K562 (cell line): ENCODE data around the gene MSRB2. TPM values are rescaled to one million over a fixed set of nuclear protein-coding genes. Genes with fewer than 3 reads are reported as not detected.

Source experiments
- ATAC-seq: fragments of 200-7000 bp; cut with Tn5 transposase; 3 replicates; pipeline ENCODE4 v1.9.1; 2020; ENCODE audit warnings: moderate library complexity
- BruUV-seq: library from RNA; stranded (reverse); fragments of 400-500 nt; replicated peaks from 2 replicates; lab custom pipeline; 2021; lab: Mats Ljungman, UMichigan
- CTCF ChIA-PET: fragments of 300-600 bp; formaldehyde crosslinking; extraction: SDS; loops from one replicate; lab custom pipeline; 2021; ENCODE audit warnings: low intra/inter-chr PET ratio; lab: Yijun Ruan, JAX
- POLR2A ChIA-PET: fragments of 300-600, 350-650 bp; sonication (Branson Sonifier 250); formaldehyde crosslinking; extraction: SDS; loops from one replicate; lab custom pipeline; 2021; ENCODE audit warnings: antibody characterized with exemption, inconsistent platforms; lab: Yijun Ruan, JAX
- DNase-seq, 4 experiments: peaks; one replicate each; pipeline versions ENCODE4 v3.0.0 to v3.0.0-alpha.2; 2011 to 2018; ENCODE audit warnings: low spot score in 3 of 4, mixed read lengths in 3 of 4; ENCODE audit errors: extremely low read depth in 1 of 4
- FAIRE-seq: peaks from 2 replicates; lab custom pipeline; 2011; peaks lifted over from hg19 to GRCh38; lab: Jason Lieb, UNC
- H2AFZ ChIP-seq: 2 replicates; pipeline ENCODE4 v1.6.0; 2011; ENCODE audit warnings: low read depth, low read length, control low read depth, inconsistent platforms
- H3K27ac ChIP-seq: fragments of 200-600 bp; 3 replicates; pipeline ENCODE4 v1.8.0; 2011; ENCODE audit warnings: low read depth, mild to moderate bottlenecking, control low read depth, inconsistent platforms, low read length, moderate library complexity, mixed read lengths; ENCODE audit errors: extremely low read depth
- H3K27me3 ChIP-seq, 2 experiments: fragments of 300-600 bp in 1 of 2; 2 replicates in 1 of 2; 3 replicates in 1 of 2; pipeline versions ENCODE4 v1.6.0 to v1.8.0; 2011; ENCODE audit warnings: inconsistent platforms in 2 of 2, low read length in 2 of 2, mild to moderate bottlenecking in 1 of 2, mixed read lengths in 1 of 2, moderate library complexity in 1 of 2; ENCODE audit not compliant: control insufficient read depth in 2 of 2, insufficient read depth in 2 of 2
- H3K36me3 ChIP-seq: fragments of 300-600 bp; 3 replicates; pipeline ENCODE4 v1.8.0; 2011; ENCODE audit warnings: mild to moderate bottlenecking, low read length, inconsistent platforms; ENCODE audit not compliant: control insufficient read depth, insufficient read depth
- H3K4me1 ChIP-seq, 2 experiments: fragments of 200-600 bp in 1 of 2; replicated peaks in 1 of 2; 2 replicates in 1 of 2; 3 replicates in 1 of 2; pipeline versions ENCODE4 v1.5.1 to v1.8.0; 2011; ENCODE audit warnings: inconsistent platforms in 2 of 2, low read length in 2 of 2, mild to moderate bottlenecking in 1 of 2, mixed read lengths in 1 of 2, moderate library complexity in 1 of 2; ENCODE audit not compliant: control insufficient read depth in 2 of 2, insufficient read depth in 2 of 2
- H3K4me2 ChIP-seq: 2 replicates; pipeline ENCODE4 v1.6.1; 2011; ENCODE audit warnings: low read length, control low read depth, inconsistent platforms, mixed read lengths; ENCODE audit not compliant: insufficient read depth
- H3K4me3 ChIP-seq: fragments of 200-600 bp; sonication (generic), shearing (Covaris generic); 2 replicates; pipeline ENCODE4 v1.5.1; 2016; ENCODE audit warnings: control low read depth, inconsistent platforms
- H3K79me2 ChIP-seq: fragments of 200-600 bp; 3 replicates; pipeline ENCODE4 v1.8.0; 2011; ENCODE audit warnings: low read length, inconsistent platforms; ENCODE audit not compliant: control insufficient read depth, insufficient read depth
- H3K9ac ChIP-seq, 2 experiments: 2 replicates each; pipeline versions ENCODE4 v1.6.0 to v1.6.1; 2011; ENCODE audit warnings: low read depth in 2 of 2, low read length in 2 of 2, control low read depth in 1 of 2, inconsistent platforms in 1 of 2, mild to moderate bottlenecking in 1 of 2, mixed read lengths in 1 of 2; ENCODE audit not compliant: insufficient read depth in 1 of 2
- H3K9me1 ChIP-seq: one replicate; pipeline ENCODE4 v1.6.0; 2011; ENCODE audit warnings: inconsistent platforms, mild to moderate bottlenecking, low read length, moderate library complexity; ENCODE audit not compliant: control insufficient read depth, insufficient read depth
- H3K9me3 ChIP-seq: replicated peaks from 2 replicates; pipeline ENCODE4 v1.5.1; 2011; ENCODE audit warnings: low read depth, low read length, inconsistent platforms; ENCODE audit not compliant: control insufficient read depth, insufficient read depth
- H4K20me1 ChIP-seq: replicated peaks from 2 replicates; pipeline ENCODE4 v1.6.1; 2011; ENCODE audit warnings: low read length, inconsistent platforms, mixed read lengths; ENCODE audit not compliant: control insufficient read depth, insufficient read depth
- FOSL1 ChIP-seq: fragments of 200-800 bp; sonication (Bioruptor generic); conservative IDR thresholded peaks from 2 replicates; pipeline ENCODE4 v1.6.1; 2016; ENCODE audit warnings: missing genetic modification characterization, missing compliant biosample characterization
- HLTF ChIP-seq: fragments of 450-650 bp; IDR thresholded peaks from 2 replicates; pipeline ENCODE4 v1.6.1; 2016
- MYBL2 ChIP-seq, 2 experiments: fragments of 450-650 bp in 1 of 2; sonication (generic) in 1 of 2; formaldehyde crosslinking in 1 of 2; IDR thresholded peaks; 2 replicates each; pipeline versions ENCODE4 v1.6.1 to v1.8.1; 2017 to 2022; ENCODE audit warnings: borderline replicate concordance in 1 of 2, inconsistent platforms in 1 of 2, low read depth in 1 of 2, mild to moderate bottlenecking in 1 of 2, missing genetic modification reagents in 1 of 2, moderate library complexity in 1 of 2
- ZBTB34 ChIP-seq: fragments of 250-450 bp; sonication (Bioruptor Pico); IDR thresholded peaks from 2 replicates; pipeline ENCODE4 v1.8.0; 2021; ENCODE audit warnings: mild to moderate bottlenecking, moderate library complexity
- ZNF224 ChIP-seq: sonication (generic); formaldehyde crosslinking; IDR thresholded peaks from 2 replicates; pipeline ENCODE4 v1.8.0; 2022; ENCODE audit warnings: mild to moderate bottlenecking, missing genetic modification reagents
- ZNF354B ChIP-seq: fragments of 250-450 bp; sonication (Bioruptor Pico); IDR thresholded peaks from 2 replicates; pipeline ENCODE4 v1.4.0; 2020
- ZSCAN29 ChIP-seq: fragments of 450-650 bp; IDR thresholded peaks from 2 replicates; pipeline ENCODE4 v1.6.1; 2017
- WGBS: fragments of 100-300 bp; shearing (Covaris generic); methylation state at CpG from one replicate; pipeline ENCODE4 v1.1.6; 2016; ENCODE audit warnings: low coverage, mixed read lengths; ENCODE audit not compliant: insufficient coverage; ENCODE audit errors: missing lambda C conversion rate; 5-methylcytosine and 5-hydroxymethylcytosine counted together
- in situ Hi-C: fragments of 300-500 bp; cut with MboI; formaldehyde crosslinking; loops from 4 replicates; pipeline ENCODE4 v1.15.0; 2018; ENCODE audit warnings: inconsistent platforms, mixed read lengths
- intact Hi-C: fragments of 100-400 bp; cut with micrococcal nuclease; formaldehyde crosslinking; loops from 2 replicates; pipeline ENCODE4 v1.14.2; 2022
- polyA plus RNA-seq, 8 experiments: library from polyadenylated mRNA; depleted of rRNA in 4 of 8; stranded (reverse) in 5 of 8; unstranded in 3 of 8; fragments of >200 nt; fragmentation: Nextera tagmentation in 2 of 8; fragmentation: Illumina TruSeq in 1 of 8; extraction: Ambion mirVana in 2 of 8; extraction: Trizol in 1 of 8; gene quantifications; 2 replicates each; pipeline versions ENCODE4 v1.2.1 to v1.2.3, GENCODE V29; 2011 to 2014; ENCODE audit warnings: inconsistent platforms in 1 of 8, missing spikeins in 1 of 8
- total RNA-seq, 7 experiments: library from RNA; depleted of rRNA in 6 of 7; stranded (reverse); fragments of >200 nt in 6 of 7; fragmentation: Illumina TruSeq in 2 of 7; extraction: Trizol in 2 of 7; gene quantifications; 2 replicates each; pipeline versions ENCODE4 v1.2.1 to v1.2.3, GENCODE V29; 2011 to 2021; ENCODE audit warnings: low replicate concordance in 1 of 7

The MSRB2 gene
- total and polyA plus RNA-seq, 9 of the 15 experiments (the other 6 are each of a cell fraction or from before 2014, with no cell fraction given), result 1.5 to 22.3 (median 5.9) TPM

DNA sequence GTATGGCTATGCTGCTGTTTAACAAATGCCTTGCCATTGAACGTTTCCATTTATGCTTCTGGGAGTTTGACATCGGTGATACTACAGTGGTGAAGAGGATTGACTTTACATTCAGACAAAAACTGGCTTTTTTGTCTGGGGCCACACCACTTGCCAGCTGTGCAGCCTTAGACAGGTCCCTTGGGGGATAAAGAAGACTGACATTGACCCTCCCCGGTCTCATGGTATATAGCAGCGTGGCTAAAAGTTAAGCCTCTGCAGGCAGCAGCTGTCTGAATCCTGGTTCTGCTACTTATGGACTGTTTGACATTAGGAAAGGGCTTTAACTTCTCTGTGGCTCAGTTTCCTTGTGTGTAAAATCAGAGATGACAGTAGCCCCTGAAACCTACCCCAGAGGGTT lies 54.7 kb downstream of the MSRB2 start:
- no peak overlapping the region for H3K4me3 ChIP-seq
- no peak for DNase-seq
- no peaks in the 10 kb centered on the region for H3K36me3 ChIP-seq
- no peak overlapping the region for H3K27ac ChIP-seq
- no TSS peak for BruUV-seq
- no peak for FAIRE-seq
- H3K9ac ChIP-seq, result no peak overlapping the region
- TF ChIP-seq ZNF224 (CRISPR knock-in tag) (no peak), MYBL2 (IDR thresholded peaks at IDR 0.05; ENCODE audit: low read depth) (no peak), MYBL2 (CRISPR knock-in tag; IDR thresholded peaks at IDR 0.05; ENCODE audit: borderline replicate concordance) (no peak), FOSL1 (tag) (no peak), ZBTB34 (CRISPR knock-in tag) (no peak), ZSCAN29 (no peak), ZNF354B (no peak), HLTF (no peak)
- ChIA-PET CTCF (no interaction called here), POLR2A (no interaction called here)
- H3K4me1 ChIP-seq, result peaks cover 0 to 4% of the 10 kb centered on the region in 2 experiments; a peak in 2 of 5 replicates
- 2% methylated on average over 4 of the region's 4 CpGs for WGBS
- H3K9me3 ChIP-seq, result no peaks in the 10 kb centered on the region
- intact Hi-C loops, result loop anchor here (10.0 kb wide), 2 partner anchors 385 to 1215 kb away; no protein-coding TSS in a partner anchor
- H3K79me2 ChIP-seq, result no peaks in the 10 kb centered on the region
- peaks cover 12 to 33% of the 10 kb centered on the region in 2 experiments; a peak in 4 of 5 replicates for H3K27me3 ChIP-seq
- no peak overlapping the region for H3K4me2 ChIP-seq
- H4K20me1 ChIP-seq, result no peaks in the 10 kb centered on the region
- no peak overlapping the region for H2AFZ ChIP-seq
- in situ Hi-C loops, result loop anchor here (25.0 kb wide), 1 partner anchor 1362 kb away; no protein-coding TSS in a partner anchor
- no peak for ATAC-seq
- H3K9me1 ChIP-seq, result no peaks in the 10 kb centered on the region
